Measurements from ENCODE around the gene PAK4.

Gene PAK4

GRCh38 chr19:39163621-39164020 is 38.0 kb downstream of the PAK4 start:
- Histone ChIP-seq H3K9ac (ENCODE audit: low read length in 5 of 5) (no peak overlapping the region), H3K4me1 (ENCODE audit: control insufficient read depth in 5 of 5, insufficient read depth in 5 of 5, low read length in 5 of 5) (peaks cover 0 to 24% (median 19%) of the 10 kb centered on the region in 5 donors), H3K27me3 (ENCODE audit: control insufficient read depth in 5 of 5, insufficient read depth in 4 of 5, low read length in 5 of 5) (no peaks in the 10 kb centered on the region), H3K4me3 (ENCODE audit: low read depth in 1 of 5, low read length in 5 of 5) (no peak overlapping the region), H3K9me3 (ENCODE audit: control insufficient read depth in 5 of 5, low read length in 5 of 5) (no peaks in the 10 kb centered on the region), H3K27ac (ENCODE audit: low read depth, low read length) (no peak overlapping the region), H3K36me3 (ENCODE audit: control insufficient read depth in 5 of 5, insufficient read depth in 5 of 5, low read length in 5 of 5) (peaks cover 0 to 2% (median 0%) of the 10 kb centered on the region in 5 donors)

GRCh38 chr19:39164289-39164688 is 38.7 kb downstream of the PAK4 start:
- no peak overlapping the region for H3K9ac ChIP-seq (ENCODE audit: low read length in 5 of 5)
- peaks cover 0 to 2% (median 0%) of the 10 kb centered on the region in 5 donors for H3K36me3 ChIP-seq (ENCODE audit: control insufficient read depth in 5 of 5, insufficient read depth in 5 of 5, low read length in 5 of 5)
- no peak overlapping the region for H3K4me3 ChIP-seq (ENCODE audit: low read depth in 1 of 5, low read length in 5 of 5)
- peaks cover 0 to 24% (median 19%) of the 10 kb centered on the region in 5 donors for H3K4me1 ChIP-seq (ENCODE audit: control insufficient read depth in 5 of 5, insufficient read depth in 5 of 5, low read length in 5 of 5)
- no peaks in the 10 kb centered on the region for H3K9me3 ChIP-seq (ENCODE audit: control insufficient read depth in 5 of 5, low read length in 5 of 5)
- H3K27ac ChIP-seq (ENCODE audit: low read depth, low read length), result no peak overlapping the region
- H3K27me3 ChIP-seq (ENCODE audit: control insufficient read depth in 5 of 5, insufficient read depth in 4 of 5, low read length in 5 of 5), result no peaks in the 10 kb centered on the region

GRCh38 chr19:39165857-39166256 is 40.3 kb downstream of the PAK4 start:
- Histone ChIP-seq H3K9ac (ENCODE audit: low read length in 5 of 5) (no peak overlapping the region), H3K9me3 (ENCODE audit: control insufficient read depth in 5 of 5, low read length in 5 of 5) (no peaks in the 10 kb centered on the region), H3K27me3 (ENCODE audit: control insufficient read depth in 5 of 5, insufficient read depth in 4 of 5, low read length in 5 of 5) (no peaks in the 10 kb centered on the region), H3K4me3 (ENCODE audit: low read depth in 1 of 5, low read length in 5 of 5) (no peak overlapping the region), H3K4me1 (ENCODE audit: control insufficient read depth in 5 of 5, insufficient read depth in 5 of 5, low read length in 5 of 5) (peaks cover 2 to 23% (median 20%) of the 10 kb centered on the region in 5 donors), H3K36me3 (ENCODE audit: control insufficient read depth in 5 of 5, insufficient read depth in 5 of 5, low read length in 5 of 5) (peaks cover 0 to 15% (median 6%) of the 10 kb centered on the region in 5 donors), H3K27ac (ENCODE audit: low read depth, low read length) (no peak overlapping the region)

GRCh38 chr19:39166571-39167391 is 41.2 kb downstream of the PAK4 start:
- peak overlapping the region in 1 of 5 donors; percentile 14 for H3K9ac ChIP-seq (ENCODE audit: low read length in 5 of 5)
- no peak overlapping the region for H3K27ac ChIP-seq (ENCODE audit: low read depth, low read length)
- peaks cover 0 to 22% (median 9%) of the 10 kb centered on the region in 5 donors for H3K36me3 ChIP-seq (ENCODE audit: control insufficient read depth in 5 of 5, insufficient read depth in 5 of 5, low read length in 5 of 5)
- peaks cover 2 to 20% (median 16%) of the 10 kb centered on the region in 5 donors for H3K4me1 ChIP-seq (ENCODE audit: control insufficient read depth in 5 of 5, insufficient read depth in 5 of 5, low read length in 5 of 5)
- no peaks in the 10 kb centered on the region for H3K9me3 ChIP-seq (ENCODE audit: control insufficient read depth in 5 of 5, low read length in 5 of 5)
- H3K4me3 ChIP-seq (ENCODE audit: low read depth in 1 of 5, low read length in 5 of 5), result no peak overlapping the region
- H3K27me3 ChIP-seq (ENCODE audit: control insufficient read depth in 5 of 5, insufficient read depth in 4 of 5, low read length in 5 of 5), result no peaks in the 10 kb centered on the region

GRCh38 chr19:39167461-39168257 is 42.1 kb downstream of the PAK4 start:
- H3K27ac ChIP-seq (ENCODE audit: low read depth, low read length), result no peak overlapping the region

GRCh38 chr19:39168258-39169142 is 42.9 kb downstream of the PAK4 start:
- H3K27ac ChIP-seq (ENCODE audit: low read depth, low read length), result no peak overlapping the region

More at GRCh38 chr19:39167461-39168257, 42.1 kb downstream of the PAK4 start:
- no peaks in the 10 kb centered on the region for H3K27me3 ChIP-seq (ENCODE audit: control insufficient read depth in 5 of 5, insufficient read depth in 4 of 5, low read length in 5 of 5)
- no peak overlapping the region for H3K4me3 ChIP-seq (ENCODE audit: low read depth in 1 of 5, low read length in 5 of 5)
- peaks cover 0 to 29% (median 13%) of the 10 kb centered on the region in 5 donors for H3K36me3 ChIP-seq (ENCODE audit: control insufficient read depth in 5 of 5, insufficient read depth in 5 of 5, low read length in 5 of 5)
- peaks cover 2 to 20% (median 16%) of the 10 kb centered on the region in 5 donors for H3K4me1 ChIP-seq (ENCODE audit: control insufficient read depth in 5 of 5, insufficient read depth in 5 of 5, low read length in 5 of 5)
- no peaks in the 10 kb centered on the region for H3K9me3 ChIP-seq (ENCODE audit: control insufficient read depth in 5 of 5, low read length in 5 of 5)
- no peak overlapping the region for H3K9ac ChIP-seq (ENCODE audit: low read length in 5 of 5)

GRCh38 chr19:39169143-39169810 is 43.7 kb downstream of the PAK4 start:
- Histone ChIP-seq H3K27me3 (ENCODE audit: control insufficient read depth in 5 of 5, insufficient read depth in 4 of 5, low read length in 5 of 5) (no peaks in the 10 kb centered on the region), H3K27ac (ENCODE audit: low read depth, low read length) (no peak overlapping the region), H3K4me3 (ENCODE audit: low read depth in 1 of 5, low read length in 5 of 5) (no peak overlapping the region), H3K36me3 (ENCODE audit: control insufficient read depth in 5 of 5, insufficient read depth in 5 of 5, low read length in 5 of 5) (peaks cover 0 to 43% (median 17%) of the 10 kb centered on the region in 5 donors), H3K4me1 (ENCODE audit: control insufficient read depth in 5 of 5, insufficient read depth in 5 of 5, low read length in 5 of 5) (peaks cover 2 to 20% (median 16%) of the 10 kb centered on the region in 5 donors), H3K9me3 (ENCODE audit: control insufficient read depth in 5 of 5, low read length in 5 of 5) (no peaks in the 10 kb centered on the region), H3K9ac (ENCODE audit: low read length in 5 of 5) (no peak overlapping the region)

More at GRCh38 chr19:39168258-39169142, 42.9 kb downstream of the PAK4 start:
- Histone ChIP-seq H3K4me3 (ENCODE audit: low read depth in 1 of 5, low read length in 5 of 5) (no peak overlapping the region), H3K4me1 (ENCODE audit: control insufficient read depth in 5 of 5, insufficient read depth in 5 of 5, low read length in 5 of 5) (peaks cover 2 to 20% (median 16%) of the 10 kb centered on the region in 5 donors), H3K27me3 (ENCODE audit: control insufficient read depth in 5 of 5, insufficient read depth in 4 of 5, low read length in 5 of 5) (no peaks in the 10 kb centered on the region), H3K9ac (ENCODE audit: low read length in 5 of 5) (no peak overlapping the region), H3K9me3 (ENCODE audit: control insufficient read depth in 5 of 5, low read length in 5 of 5) (no peaks in the 10 kb centered on the region), H3K36me3 (ENCODE audit: control insufficient read depth in 5 of 5, insufficient read depth in 5 of 5, low read length in 5 of 5) (peaks cover 0 to 37% (median 14%) of the 10 kb centered on the region in 5 donors)

GRCh38 chr19:39170386-39171231 is 45.0 kb downstream of the PAK4 start:
- Histone ChIP-seq H3K27ac (ENCODE audit: low read depth, low read length) (no peak overlapping the region), H3K9ac (ENCODE audit: low read length in 5 of 5) (peak overlapping the region in 2 of 5 donors; percentile 1 to 54), H3K27me3 (ENCODE audit: control insufficient read depth in 5 of 5, insufficient read depth in 4 of 5, low read length in 5 of 5) (no peaks in the 10 kb centered on the region), H3K36me3 (ENCODE audit: control insufficient read depth in 5 of 5, insufficient read depth in 5 of 5, low read length in 5 of 5) (peaks cover 0 to 56% (median 29%) of the 10 kb centered on the region in 5 donors), H3K4me3 (ENCODE audit: low read depth in 1 of 5, low read length in 5 of 5) (no peak overlapping the region), H3K4me1 (ENCODE audit: control insufficient read depth in 5 of 5, insufficient read depth in 5 of 5, low read length in 5 of 5) (peaks cover 2 to 20% (median 16%) of the 10 kb centered on the region in 5 donors), H3K9me3 (ENCODE audit: control insufficient read depth in 5 of 5, low read length in 5 of 5) (no peaks in the 10 kb centered on the region)

Measured in subcutaneous abdominal adipose tissue (tissue), 5 donors.